HFFc6 (cell line): ENCODE measurements around the gene WDR26. TPM values are rescaled to one million over a fixed set of nuclear protein-coding genes. Genes with fewer than 3 reads are reported as not detected.
"Not testable (repeated sequence)": the region's sequence is repeated elsewhere in the genome, so short reads cannot be mapped to it uniquely, and the experiment has no call there.

ENCODE experiments used
- DNase-seq: peaks from one replicate; pipeline ENCODE4 v3.0.0-alpha.2; 2018
- H3K27ac Mint-ChIP-seq: 2 replicates; pipeline ENCODE4 v1.8.0; 2020; ENCODE audit warnings: mild to moderate bottlenecking, mixed read lengths
- H3K27me3 Mint-ChIP-seq: 2 replicates; pipeline ENCODE4 v1.8.0; 2021; ENCODE audit warnings: mild to moderate bottlenecking, moderate library complexity, mixed read lengths; ENCODE audit not compliant: insufficient read depth
- H3K36me3 Mint-ChIP-seq: 2 replicates; pipeline ENCODE4 v1.8.0; 2021; ENCODE audit warnings: low read depth, mixed read lengths
- H3K4me1 Mint-ChIP-seq: 2 replicates; pipeline ENCODE4 v1.8.0; 2020; ENCODE audit warnings: low read depth, mixed read lengths
- H3K4me3 Mint-ChIP-seq: 2 replicates; pipeline ENCODE4 v1.8.0; 2020; ENCODE audit warnings: mild to moderate bottlenecking, moderate library complexity, mixed read lengths
- H3K9me3 Mint-ChIP-seq: 2 replicates; pipeline ENCODE4 v1.8.0; 2020; ENCODE audit warnings: mild to moderate bottlenecking, mixed read lengths
- CTCF ChIP-seq: fragments of 200-600 bp; sonication (generic); IDR thresholded peaks from 2 replicates; pipeline ENCODE4 v1.5.0; 2021; ENCODE audit warnings: antibody characterized with exemption, mild to moderate bottlenecking
- long read RNA-seq: library from polyadenylated mRNA; unstranded; transcript quantifications from one replicate; pipeline ENCODE4 v2.0.0, GENCODE V29; 2019
- total RNA-seq, 6 experiments: library from RNA; stranded (reverse); fragmentation: NEBNext Ultra II Directional; extraction: Animal tissue kit (Norgen Biotek cat#: 25700); gene quantifications; 2 replicates in 1 of 6; 3 replicates in 5 of 6; pipeline ENCODE4 v1.2.3, GENCODE V29; 2021

WDR26 gene
- 100 to 1,000 TPM in 1 of 6 experiments, 10 to 100 TPM in 5; 85.4 to 105 (median 90.8) TPM for total RNA-seq
- long read RNA-seq, partial matches to known transcripts, result 7 of 22 reads
- long read RNA-seq, other reads (novel, unspliced or antisense), result 15 of 22 reads

DNA sequence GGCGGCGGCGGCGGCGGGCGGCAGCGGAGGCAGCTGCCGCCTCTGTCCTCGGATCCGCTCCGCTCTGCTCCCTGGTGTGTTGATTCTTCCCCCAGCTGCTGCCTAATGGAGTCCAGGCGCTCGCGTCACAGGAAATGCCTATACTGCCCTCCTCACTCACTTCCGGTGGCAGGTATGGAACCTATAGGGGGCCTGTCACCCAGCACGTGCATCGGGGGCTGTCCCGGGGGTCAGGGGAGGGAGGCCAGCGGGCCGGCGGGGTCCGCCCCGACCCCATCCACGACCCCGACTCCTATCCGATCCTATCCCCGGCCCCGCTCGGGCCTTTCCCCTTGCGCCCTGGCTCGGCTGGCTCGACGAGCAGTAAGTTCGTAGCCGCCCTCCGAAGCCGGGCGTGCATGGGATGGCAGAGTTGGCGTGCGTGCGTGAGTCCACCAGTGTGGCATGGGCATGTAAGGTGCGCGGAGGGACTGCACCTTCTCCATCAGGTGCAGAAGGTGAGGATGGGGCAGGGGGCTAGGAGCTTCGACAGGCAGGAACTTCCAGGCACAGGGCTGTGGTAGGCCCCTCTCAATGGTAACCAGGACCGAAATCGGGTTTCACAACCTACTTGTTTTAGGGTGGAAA lies at the start of gene WDR26:
Gene WDR26, minus strand, starts transcription at position 107 of the 627 bp plus-strand sequence.
- H3K9me3 Mint-ChIP-seq, result no peaks in the 10 kb centered on the region
- TF ChIP-seq CTCF, result peak; percentile 41; the same call in 1 of the 2 replicates
- H3K36me3 Mint-ChIP-seq, result peaks cover 29% of the 10 kb centered on the region
- H3K27me3 Mint-ChIP-seq, result peaks cover 2% of the 10 kb centered on the region; the same call in 1 of the 2 replicates
- peak within 1 kb of the TSS; percentile 99 for H3K27ac Mint-ChIP-seq
- peak; percentile 78 for DNase-seq
- H3K4me3 Mint-ChIP-seq, result peak within 1 kb of the TSS; percentile 97
- H3K4me1 Mint-ChIP-seq, result peaks cover 59% of the 10 kb centered on the region

GRCh38 chr1:224483206-224483605 lies 48.6 kb upstream of the WDR26 start:
- not testable (repeated sequence) for DNase-seq, H3K27ac Mint-ChIP-seq, H3K27me3 Mint-ChIP-seq, H3K4me3 Mint-ChIP-seq, H3K9me3 Mint-ChIP-seq, H3K36me3 Mint-ChIP-seq
- H3K4me1 Mint-ChIP-seq, result peaks cover 10% of the 10 kb centered on the region

DNA sequence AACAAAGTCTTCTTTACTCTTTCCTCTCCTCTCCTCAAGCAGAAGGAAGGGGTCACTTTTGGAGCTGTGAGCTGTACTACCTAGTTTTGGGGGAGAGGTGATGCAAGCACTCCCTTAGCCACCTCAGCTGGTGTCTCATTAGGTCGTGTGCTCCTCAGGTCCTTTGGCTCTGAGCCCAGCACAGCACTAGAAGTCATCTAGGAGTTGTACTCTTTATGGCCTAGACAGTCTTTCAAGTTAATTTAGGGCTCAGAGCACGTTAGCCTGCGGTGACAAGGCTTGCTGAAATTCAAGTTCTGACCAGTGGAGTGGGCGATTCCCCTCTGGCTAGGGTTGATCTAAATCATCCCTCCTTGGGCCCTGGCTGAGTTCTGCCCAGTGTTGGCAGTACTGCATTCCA lies 48.0 kb upstream of the WDR26 start:
- Mint-ChIP-seq H3K36me3 (peaks cover 9% of the 10 kb centered on the region), H3K27ac (no peak overlapping the region), H3K4me3 (no peak overlapping the region), H3K4me1 (peaks cover 10% of the 10 kb centered on the region), H3K9me3 (no peaks in the 10 kb centered on the region), H3K27me3 (no peaks in the 10 kb centered on the region)
- no peak for TF ChIP-seq CTCF
- no peak for DNase-seq

DNA sequence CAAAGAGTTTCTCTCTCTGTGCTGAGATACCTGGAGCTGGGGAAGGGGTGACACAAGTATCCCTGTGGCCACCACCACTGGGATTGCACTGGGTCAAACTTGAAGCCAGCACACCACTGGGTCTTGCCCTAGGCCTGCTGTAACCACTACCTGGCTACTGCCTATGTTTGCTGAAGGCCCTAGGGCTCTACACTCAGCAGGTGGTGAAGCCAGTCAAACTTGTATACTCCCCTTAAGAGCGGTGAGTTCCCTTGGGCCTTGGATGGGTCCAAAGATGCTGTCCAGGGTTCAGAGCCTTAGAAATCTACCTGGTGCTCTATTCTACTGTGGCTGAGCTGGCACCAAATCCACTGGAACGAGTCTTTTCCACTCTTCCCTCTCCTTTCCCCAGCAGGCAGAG lies 47.0 kb upstream of the WDR26 start:
- Mint-ChIP-seq H3K9me3 (no peaks in the 10 kb centered on the region), H3K27me3 (no peaks in the 10 kb centered on the region), H3K4me1 (peaks cover under 1% of the 10 kb centered on the region; the same call in 1 of the 2 replicates), H3K4me3 (no peak overlapping the region), H3K27ac (no peak overlapping the region), H3K36me3 (peaks cover 9% of the 10 kb centered on the region)
- no peak for DNase-seq
- no peak for TF ChIP-seq CTCF

GRCh38 chr1:224480888-224481459 lies 46.4 kb upstream of the WDR26 start:
- H3K4me3 Mint-ChIP-seq, H3K36me3 Mint-ChIP-seq, H3K9me3 Mint-ChIP-seq, H3K27ac Mint-ChIP-seq, DNase-seq, H3K27me3 Mint-ChIP-seq, H3K4me1 Mint-ChIP-seq: not testable (repeated sequence)

DNA sequence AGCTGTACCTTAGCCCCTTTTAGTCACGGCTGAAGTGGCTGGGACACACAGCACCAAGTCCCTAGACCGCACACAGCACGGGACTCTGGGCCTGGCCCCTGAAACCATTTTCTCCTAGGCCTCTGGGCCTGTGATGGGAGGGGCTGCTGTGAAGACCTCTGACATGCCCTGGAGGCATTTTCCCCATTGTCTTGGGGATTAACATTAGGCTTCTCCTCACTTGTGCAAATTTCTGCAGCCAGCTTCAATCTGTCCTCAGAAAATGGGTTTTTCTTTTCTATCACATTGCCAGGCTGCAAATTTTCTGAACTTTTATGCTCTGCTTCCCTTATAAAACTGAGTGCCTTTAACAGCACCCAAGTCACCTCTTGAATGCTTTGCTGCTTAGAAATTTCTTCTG lies 45.6 kb upstream of the WDR26 start:
- not testable (repeated sequence) for H3K36me3 Mint-ChIP-seq, H3K4me3 Mint-ChIP-seq, H3K27ac Mint-ChIP-seq, H3K9me3 Mint-ChIP-seq, DNase-seq, H3K27me3 Mint-ChIP-seq, H3K4me1 Mint-ChIP-seq

DNA sequence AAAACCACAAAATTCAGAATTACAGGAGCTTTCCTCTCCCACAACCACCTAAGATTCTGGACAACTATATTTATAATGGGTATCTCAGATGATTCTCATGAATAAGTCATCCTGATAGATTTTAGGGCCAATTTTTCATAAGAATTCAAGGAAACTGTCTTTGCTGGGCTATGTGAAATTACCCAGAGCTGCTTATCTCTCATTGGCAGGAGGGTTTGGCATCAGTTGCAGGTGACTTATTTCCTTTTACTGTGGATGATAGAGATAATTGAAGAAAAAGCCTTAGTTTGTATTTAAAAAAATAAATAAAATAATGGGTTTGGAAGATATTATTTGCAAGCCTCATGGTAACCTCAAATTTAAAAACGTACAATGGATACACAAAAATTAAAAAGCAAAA lies 38.2 kb upstream of the WDR26 start:
- H3K4me1 Mint-ChIP-seq, result no peaks in the 10 kb centered on the region
- H3K36me3 Mint-ChIP-seq, result 0 out of 2 replicates have a peak, but pooled peaks cover 5% of the 10 kb centered on the region
- no peak for DNase-seq
- TF ChIP-seq CTCF, result no peak
- no peak overlapping the region for H3K27ac Mint-ChIP-seq
- H3K4me3 Mint-ChIP-seq, result no peak overlapping the region
- no peaks in the 10 kb centered on the region for H3K9me3 Mint-ChIP-seq
- no peaks in the 10 kb centered on the region for H3K27me3 Mint-ChIP-seq
